Measurements from ENCODE around the gene OSM. TPM values are rescaled to one million over a fixed set of nuclear protein-coding genes. Genes with fewer than 3 reads are reported as not detected.

The OSM gene
- total RNA-seq, 3 donors from 2014 or later: 0.41 to 1.0 TPM; not detected in 1

DNA sequence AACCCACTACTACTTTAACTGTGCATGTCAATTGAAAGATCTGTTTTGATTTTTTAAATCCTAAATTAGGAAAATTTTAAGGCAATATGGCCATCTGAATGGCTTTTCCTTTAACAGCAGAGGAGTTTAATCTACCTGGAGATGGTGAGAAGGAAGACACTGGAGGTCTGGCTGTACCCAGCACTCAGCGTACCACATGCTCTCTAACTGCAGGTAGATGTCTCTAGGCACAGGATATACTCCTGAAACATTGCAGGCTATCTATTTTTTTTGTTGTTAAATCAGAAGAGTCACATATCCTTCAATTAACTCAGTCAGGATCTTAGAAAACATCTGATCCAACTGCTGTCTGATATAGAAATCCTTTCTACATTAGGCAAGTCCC, 40.0 kb upstream of the OSM start:
- H3K4me1 ChIP-seq (ENCODE audit: low read depth): peaks cover 88% of the 10 kb centered on the region
- H3K9me3 ChIP-seq: no peaks in the 10 kb centered on the region
- DNase-seq (no peak), ATAC-seq (no peak)
- H3K36me3 ChIP-seq (ENCODE audit: low read depth): no peaks in the 10 kb centered on the region
- H3K4me3 ChIP-seq: no peak overlapping the region
- TF ChIP-seq CTCF (IDR thresholded peaks at IDR 0.05): no peak
- intact Hi-C loops (cut with DNase I, micrococcal nuclease): no loop called here

DNA sequence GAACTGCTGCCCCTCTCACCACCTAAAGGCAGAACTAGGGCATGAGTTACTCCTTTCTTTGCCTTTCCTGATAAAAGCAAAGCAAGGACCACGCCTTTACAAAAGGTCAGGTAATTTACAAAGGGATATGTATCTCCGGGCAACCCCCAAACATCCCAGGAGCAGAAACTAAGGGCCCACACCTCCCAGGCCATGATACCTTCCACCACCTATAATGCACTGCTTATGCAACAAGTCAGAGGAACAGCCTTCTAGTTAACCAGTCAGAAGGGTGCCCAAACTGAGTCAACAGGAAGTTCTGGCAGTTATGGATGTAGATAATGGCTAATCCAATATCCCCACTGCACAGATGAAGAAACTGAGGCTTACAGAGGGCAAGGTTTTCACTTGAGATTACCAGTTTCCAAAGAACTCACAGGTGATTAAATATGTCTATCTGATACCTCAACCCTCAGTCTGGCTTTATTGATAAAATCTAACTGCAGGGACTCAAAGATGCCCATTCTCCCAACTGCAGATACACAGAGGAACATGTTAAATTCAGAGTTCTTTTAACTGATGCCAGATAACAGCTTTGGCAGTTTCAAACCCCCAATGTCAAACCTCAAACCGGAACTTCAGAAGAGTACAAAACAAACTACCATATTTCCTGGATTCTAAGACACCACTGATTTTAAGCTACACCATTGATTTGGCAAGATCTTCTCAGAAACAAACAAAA, 39.4 kb upstream of the OSM start:
- no peaks in the 10 kb centered on the region for H3K36me3 ChIP-seq (ENCODE audit: low read depth)
- H3K4me3 ChIP-seq: no peak overlapping the region
- ATAC-seq (peak; percentile 48), DNase-seq (no peak)
- no peak for TF ChIP-seq CTCF (IDR thresholded peaks at IDR 0.05)
- intact Hi-C loops (cut with DNase I, micrococcal nuclease): no loop called here
- no peaks in the 10 kb centered on the region for H3K9me3 ChIP-seq
- peaks cover 86% of the 10 kb centered on the region for H3K4me1 ChIP-seq (ENCODE audit: low read depth)

GRCh38 chr22:30305519-30305905, 38.9 kb upstream of the OSM start:
- intact Hi-C loops (cut with DNase I, micrococcal nuclease): no loop called here
- Histone ChIP-seq H3K36me3 (ENCODE audit: low read depth) (no peaks in the 10 kb centered on the region), H3K4me3 (no peak overlapping the region), H3K9me3 (no peaks in the 10 kb centered on the region), H3K4me1 (ENCODE audit: low read depth) (peaks cover 80% of the 10 kb centered on the region)
- ATAC-seq (peak; percentile 74), DNase-seq (peak; percentile 71 to 85 (median 71))
- TF ChIP-seq CTCF (IDR thresholded peaks at IDR 0.05): no peak

GRCh38 chr22:30304495-30305244, 38.0 kb upstream of the OSM start:
- peaks cover 72% of the 10 kb centered on the region for H3K4me1 ChIP-seq (ENCODE audit: low read depth)
- no peak overlapping the region for H3K4me3 ChIP-seq
- H3K9me3 ChIP-seq: no peaks in the 10 kb centered on the region
- ATAC-seq: peak; percentile 25
- H3K36me3 ChIP-seq (ENCODE audit: low read depth): no peaks in the 10 kb centered on the region
- TF ChIP-seq CTCF (IDR thresholded peaks at IDR 0.05): no peak
- intact Hi-C loops (cut with DNase I, micrococcal nuclease): no loop called here
- peak; percentile 62 to 73 (median 66) for DNase-seq

GRCh38 chr22:30302810-30303138, 36.1 kb upstream of the OSM start:
- intact Hi-C loops (cut with DNase I, micrococcal nuclease): no loop called here
- Histone ChIP-seq H3K4me3 (no peak overlapping the region), H3K9me3 (no peaks in the 10 kb centered on the region), H3K36me3 (ENCODE audit: low read depth) (no peaks in the 10 kb centered on the region), H3K4me1 (ENCODE audit: low read depth) (peaks cover 66% of the 10 kb centered on the region)
- no peak for ATAC-seq
- TF ChIP-seq CTCF (IDR thresholded peaks at IDR 0.05): no peak
- DNase-seq: no peak
